GM20431 (cell line): Measurements from ENCODE around the gene LCN10.
"Not testable (repeated sequence)": the region's sequence is repeated elsewhere in the genome, so short reads cannot be mapped to it uniquely, and the experiment has no call there.

ENCODE experiments used
- in situ Hi-C: fragments of 300-500 bp; cut with MseI, MboI; formaldehyde crosslinking; loops from one replicate; pipeline ENCODE4 v1.15.0; 2020; ENCODE audit warnings: low sequenced_read_pairs; ENCODE audit not compliant: unreplicated experiment

Gene LCN10

GRCh38 chr9:136709454-136710109, 33.2 kb downstream of the LCN10 start:
- in situ Hi-C loops = no loop called here

- in situ Hi-C loops = no loop called here
Observed at GRCh38 chr9:136707849-136708517, 34.8 kb downstream of the LCN10 start.

- in situ Hi-C loops = no loop called here
Observed at GRCh38 chr9:136707011-136707410, 35.7 kb downstream of the LCN10 start.

- in situ Hi-C loops = no loop called here
Observed at GRCh38 chr9:136705564-136705963, 37.2 kb downstream of the LCN10 start.

GRCh38 chr9:136704741-136705140, 38.0 kb downstream of the LCN10 start:
- in situ Hi-C loops = not testable (repeated sequence)

- in situ Hi-C loops = no loop called here
Observed at GRCh38 chr9:136703276-136703860, 39.4 kb downstream of the LCN10 start.

GRCh38 chr9:136701668-136702053, 41.1 kb downstream of the LCN10 start:
- in situ Hi-C loops = no loop called here

- in situ Hi-C loops = no loop called here
Observed at GRCh38 chr9:136700959-136701667, 41.6 kb downstream of the LCN10 start.

GRCh38 chr9:136700304-136700703, 42.4 kb downstream of the LCN10 start:
- in situ Hi-C loops = no loop called here

GRCh38 chr9:136698635-136699246, 44.0 kb downstream of the LCN10 start:
- in situ Hi-C loops = no loop called here

- in situ Hi-C loops = no loop called here
Observed at GRCh38 chr9:136697821-136698526, 44.8 kb downstream of the LCN10 start.

- in situ Hi-C loops = no loop called here
Observed at GRCh38 chr9:136697146-136697820, 45.5 kb downstream of the LCN10 start.

- in situ Hi-C loops = no loop called here
Observed at GRCh38 chr9:136696502-136696901, 46.2 kb downstream of the LCN10 start.

GRCh38 chr9:136695955-136696354, 46.8 kb downstream of the LCN10 start:
- in situ Hi-C loops = no loop called here

- in situ Hi-C loops = no loop called here
Observed at GRCh38 chr9:136695435-136695895, 47.3 kb downstream of the LCN10 start.

GRCh38 chr9:136694872-136695247, 47.9 kb downstream of the LCN10 start:
- in situ Hi-C loops = no loop called here

GRCh38 chr9:136694163-136694871, 48.4 kb downstream of the LCN10 start:
- in situ Hi-C loops = no loop called here

GRCh38 chr9:136693490-136694162, 49.1 kb downstream of the LCN10 start:
- in situ Hi-C loops = no loop called here
